GM21737 (cell line): ENCODE results near the gene CREB1.
"Not testable (repeated sequence)": the region's sequence is repeated elsewhere in the genome, so short reads cannot be mapped to it uniquely, and the experiment has no call there.

ENCODE experiments used
- ATAC-seq: cut with Tn5 transposase; IDR thresholded peaks from one replicate; pipeline ENCODE4 v1.9.1; 2021; ENCODE audit warnings: mild to moderate bottlenecking, moderate library complexity; ENCODE audit not compliant: unreplicated experiment

The CREB1 gene

DNA sequence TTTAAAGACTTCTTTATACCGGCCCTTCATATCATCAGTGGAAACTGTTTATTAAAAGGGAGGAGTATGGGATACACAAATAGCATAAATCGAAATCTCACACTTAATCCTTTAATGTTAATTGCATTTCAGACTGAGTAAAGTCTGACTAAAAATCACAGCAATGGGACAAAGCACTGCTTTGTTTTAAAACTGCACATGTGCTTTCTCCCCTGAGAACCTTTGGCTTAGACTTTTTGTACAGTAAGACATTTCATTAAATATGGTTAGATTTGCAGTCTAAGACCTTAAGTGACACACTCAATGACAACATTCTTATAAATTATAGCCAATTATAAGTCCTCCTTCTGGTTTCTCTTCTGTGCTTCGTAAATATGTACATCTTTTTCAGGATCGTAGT is 83.0 kb downstream of the CREB1 start:
- no peak for ATAC-seq

- ATAC-seq, result no peak
These were observed 85.1 kb downstream of the CREB1 start for GRCh38 chr2:207614824-207615223.

DNA sequence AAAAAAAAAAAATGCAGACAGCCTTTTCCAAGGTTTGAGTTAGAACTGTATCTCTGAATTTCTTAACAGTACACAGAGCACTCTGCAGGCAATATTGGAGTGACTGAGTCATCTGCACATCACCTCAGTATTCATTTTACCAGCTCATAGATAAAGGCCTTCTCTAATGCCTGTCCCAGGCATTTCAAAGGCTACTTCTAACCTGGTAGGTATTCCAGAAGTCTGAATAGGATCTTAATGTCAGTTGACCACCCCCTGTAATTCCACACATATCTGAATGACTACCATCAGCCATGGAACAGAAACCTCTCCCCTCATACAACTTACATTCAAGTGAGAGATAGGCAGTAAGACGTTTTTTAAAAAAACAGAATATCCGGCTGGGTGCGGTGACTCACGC is 86.4 kb downstream of the CREB1 start:
- ATAC-seq, result no peak

DNA sequence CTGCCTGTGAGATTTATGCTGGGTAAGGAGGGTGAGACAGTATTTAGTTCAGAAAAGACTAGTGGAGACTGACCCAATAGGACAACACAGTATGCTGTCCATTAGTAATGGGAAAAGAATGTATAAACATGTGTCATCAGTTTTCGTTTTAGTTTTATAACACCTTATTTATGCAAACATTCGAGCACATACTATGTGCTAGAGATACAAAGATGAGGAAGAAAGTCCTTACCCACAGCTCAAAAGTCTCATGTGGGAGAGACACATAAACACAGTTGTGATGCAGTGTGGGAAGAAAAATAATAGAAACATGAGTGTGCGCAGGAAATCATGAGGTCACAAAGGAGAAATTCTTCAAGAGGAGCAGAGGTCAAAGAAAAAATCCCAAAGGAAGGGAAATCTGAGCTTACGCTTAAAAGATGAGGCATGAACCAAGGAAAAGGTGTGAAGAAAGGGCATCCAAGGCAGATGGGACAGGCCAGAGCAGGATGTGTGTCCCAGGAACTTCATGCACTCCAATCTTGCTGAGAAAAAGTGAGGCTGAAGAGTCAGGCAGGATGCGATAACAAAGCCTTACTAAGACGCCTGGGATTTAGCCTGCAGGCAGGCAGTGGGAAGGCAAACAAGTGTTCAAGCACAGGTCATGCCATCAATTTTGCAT is 87.4 kb downstream of the CREB1 start:
- ATAC-seq, result no peak

GRCh38 chr2:207619764-207620203 is 90.0 kb downstream of the CREB1 start:
- peak; percentile 39 for ATAC-seq

- ATAC-seq, result no peak
These were observed 91.8 kb downstream of the CREB1 start for GRCh38 chr2:207621501-207622039.

DNA sequence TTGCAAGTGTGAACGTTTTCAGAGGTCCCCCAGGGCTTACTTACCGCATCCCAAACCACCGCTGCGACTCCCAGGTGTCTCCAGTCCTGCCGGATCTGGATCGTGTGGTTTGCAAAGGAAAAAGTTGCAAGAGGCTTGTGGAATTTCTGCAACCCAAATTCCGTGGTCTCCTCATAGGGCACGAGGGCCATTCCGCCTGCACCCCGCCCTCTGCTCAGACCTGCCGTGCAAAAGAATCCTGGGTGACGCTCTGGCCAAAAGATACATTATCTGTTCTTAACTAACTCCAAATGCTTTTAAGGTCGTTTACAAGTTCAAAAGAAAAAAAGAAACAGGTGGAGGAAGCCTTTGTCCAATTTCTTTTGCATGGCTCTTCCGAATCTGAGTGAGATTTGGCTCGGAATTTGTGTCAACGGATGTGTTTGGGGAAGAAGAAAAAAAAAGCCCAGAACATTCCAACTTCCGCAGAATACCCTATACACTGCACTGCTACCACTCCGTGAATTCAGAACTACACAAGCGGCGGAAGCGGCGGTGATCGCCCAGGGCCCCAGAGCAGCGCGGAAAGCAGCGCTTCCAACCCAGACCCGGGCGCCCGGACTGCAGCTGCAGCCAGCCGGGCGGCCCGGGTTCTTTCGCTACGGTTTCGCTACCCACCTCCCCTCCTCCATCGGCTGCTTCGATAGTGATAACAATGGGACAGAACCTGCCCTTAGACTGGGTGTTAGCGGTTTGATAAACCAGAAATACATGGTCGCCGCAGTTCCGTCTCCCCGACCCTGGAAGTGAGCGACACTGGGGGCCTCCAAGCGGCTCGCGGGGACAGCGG is 94.6 kb downstream of the CREB1 start:
- peak; percentile 30 for ATAC-seq

- peak; percentile 61 for ATAC-seq
These were observed 95.5 kb downstream of the CREB1 start, which contains the start of gene METTL21A for GRCh38 chr2:207625014-207625907. Gene METTL21A, minus strand, starts transcription at chr2:207625394. Its CDS starts 1,019 bp downstream, at chr2:207624375.

DNA sequence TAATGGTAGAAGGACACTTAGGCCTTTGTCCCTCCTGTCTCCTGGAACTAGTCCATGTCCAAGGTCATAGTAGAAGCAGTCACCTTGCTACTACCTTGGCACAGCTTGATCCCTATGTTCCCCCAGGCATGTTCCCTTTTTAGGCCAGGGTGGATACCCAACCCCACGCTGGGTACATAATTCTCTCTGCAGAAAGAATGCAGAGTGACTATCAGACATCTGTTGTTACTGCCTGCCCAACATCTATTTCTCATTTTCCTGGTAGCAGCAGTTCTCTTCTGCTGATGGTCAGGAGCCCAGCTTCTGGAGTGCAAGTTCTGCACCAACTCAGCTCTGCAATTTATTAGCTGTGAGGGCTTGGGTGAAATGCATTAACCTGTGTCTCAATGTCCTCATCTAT is 99.8 kb downstream of the CREB1 start:
- no peak for ATAC-seq

- no peak for ATAC-seq
These were observed 100.7 kb downstream of the CREB1 start for GRCh38 chr2:207630491-207630890.

DNA sequence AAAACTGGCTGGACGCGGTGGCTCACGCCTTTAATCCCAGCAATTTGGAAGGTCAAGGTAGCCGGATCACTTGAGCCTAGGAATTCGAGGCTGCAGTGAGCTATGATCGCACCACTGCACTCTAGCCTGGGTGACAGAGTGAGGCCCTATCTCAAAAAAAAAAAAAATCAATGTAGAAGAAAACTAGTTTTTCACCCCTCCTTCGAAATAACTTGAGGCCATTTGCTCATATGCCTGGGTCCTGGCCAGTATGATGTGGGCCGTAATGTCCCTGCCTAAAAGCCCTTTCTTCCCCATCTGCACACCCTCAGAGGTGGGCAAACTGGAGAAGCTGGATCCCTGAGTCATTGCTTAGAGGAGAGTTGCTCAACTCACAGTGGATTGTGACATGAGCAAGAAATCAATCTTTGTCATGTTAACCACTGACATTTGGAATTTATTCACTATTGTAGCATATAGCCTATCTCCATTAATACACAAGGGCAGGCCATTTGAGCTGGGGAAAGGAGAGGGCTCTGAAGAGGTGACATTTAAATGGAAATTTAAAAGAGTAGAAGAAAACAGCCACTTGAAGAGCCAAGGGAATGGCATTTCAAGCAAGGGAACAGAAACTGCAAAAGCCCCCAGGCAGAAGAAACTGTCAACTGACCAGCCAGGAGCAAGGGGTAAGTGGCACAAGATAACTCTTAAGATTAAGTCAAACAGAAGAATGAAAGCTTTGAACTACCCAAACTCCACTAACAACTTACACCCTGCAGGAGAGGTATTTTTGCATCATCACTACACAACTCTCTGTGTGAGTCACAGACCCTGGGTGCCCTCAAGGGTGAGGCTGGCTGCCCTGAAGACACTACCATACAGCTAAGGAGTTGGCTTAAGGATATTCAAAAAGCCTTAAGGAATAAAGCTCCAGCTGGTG is 103.1 kb downstream of the CREB1 start:
- ATAC-seq, result no peak

- no peak for ATAC-seq
These were observed 103.9 kb downstream of the CREB1 start for GRCh38 chr2:207633686-207634085.

GRCh38 chr2:207635468-207636200 is 105.9 kb downstream of the CREB1 start:
- ATAC-seq, result no peak

GRCh38 chr2:207639288-207639687 is 109.5 kb downstream of the CREB1 start:
- not testable (repeated sequence) for ATAC-seq

- no peak for ATAC-seq
These were observed 110.4 kb downstream of the CREB1 start for GRCh38 chr2:207640160-207640559.

DNA sequence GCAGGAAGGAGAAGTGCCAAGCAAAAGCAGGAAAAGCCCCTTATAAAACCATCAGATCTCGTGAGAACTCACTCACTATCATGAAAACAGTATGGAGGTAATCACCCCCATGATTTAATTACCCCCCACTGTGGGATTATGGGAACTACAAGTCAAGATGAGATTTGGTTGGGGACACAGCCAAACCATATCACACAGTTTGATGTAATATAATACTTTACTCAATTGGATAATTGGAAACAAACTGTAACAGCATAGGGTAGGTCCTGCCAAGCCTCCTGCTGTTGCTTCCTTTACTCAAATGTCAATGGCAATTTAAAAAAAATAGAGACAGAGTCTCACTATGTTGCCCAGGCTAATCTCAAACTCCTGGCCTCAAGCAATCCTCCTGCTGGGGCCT is 110.9 kb downstream of the CREB1 start:
- no peak for ATAC-seq

DNA sequence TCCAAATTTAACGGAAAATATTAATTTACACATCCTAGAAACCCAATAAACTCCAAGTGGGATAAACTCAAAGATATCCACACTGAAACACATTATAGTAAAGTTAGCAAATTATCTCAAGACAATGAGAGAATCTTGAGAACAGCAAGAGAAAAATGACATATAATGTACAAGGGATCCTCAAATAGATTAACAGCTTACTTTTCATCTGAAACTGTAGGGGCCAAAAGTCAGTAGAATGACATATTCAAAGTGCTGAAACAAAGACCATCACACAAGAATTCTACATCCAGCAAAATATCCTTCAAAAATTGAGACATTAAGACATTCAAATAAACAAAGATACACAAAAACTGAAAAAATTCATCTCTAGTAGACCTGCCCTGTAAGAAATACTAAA is 114.1 kb downstream of the CREB1 start:
- ATAC-seq, result no peak

DNA sequence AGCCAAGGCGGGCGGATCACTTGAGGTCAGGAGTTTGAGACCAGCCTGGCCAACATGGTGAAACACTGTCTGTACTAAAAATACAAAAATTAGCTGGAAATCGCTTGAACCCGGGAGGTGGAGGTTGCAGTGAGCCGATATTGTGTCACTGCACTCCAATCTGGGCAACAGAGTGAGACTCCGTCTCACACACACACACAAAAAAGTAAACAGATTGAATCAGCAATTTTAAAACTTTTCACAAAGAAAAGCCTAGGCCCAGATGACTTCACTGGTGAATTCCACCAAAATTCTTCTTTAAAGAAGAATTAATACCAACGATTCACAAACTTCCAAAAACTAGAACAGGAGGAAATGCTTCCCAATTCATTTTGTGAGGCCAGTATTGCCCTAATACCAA is 116.8 kb downstream of the CREB1 start:
- not testable (repeated sequence) for ATAC-seq
